IPS-18c (cell line): ENCODE results near the gene MGLL.

Source experiments
- H3K4me3 ChIP-seq: 2 replicates; pipeline ENCODE4 v1.7.0; 2013; ENCODE audit warnings: low read depth, mild to moderate bottlenecking, low read length, moderate library complexity; ENCODE audit not compliant: insufficient read depth
- H3K9me3 ChIP-seq: one replicate; pipeline ENCODE4 v1.6.1; 2013; ENCODE audit warnings: mild to moderate bottlenecking, low read length, moderate library complexity; ENCODE audit not compliant: control insufficient read depth, insufficient read depth

Gene MGLL

GRCh38 chr3:127800508-127800907 lies 21.8 kb downstream of the MGLL start:
- Histone ChIP-seq H3K4me3 (no peak overlapping the region), H3K9me3 (no peaks in the 10 kb centered on the region)

- H3K9me3 ChIP-seq: no peaks in the 10 kb centered on the region
- H3K4me3 ChIP-seq: no peak overlapping the region
Observed at GRCh38 chr3:127799476-127800222, 22.7 kb downstream of the MGLL start.

GRCh38 chr3:127798716-127799115 lies 23.6 kb downstream of the MGLL start:
- no peak overlapping the region for H3K4me3 ChIP-seq
- no peaks in the 10 kb centered on the region for H3K9me3 ChIP-seq

- no peaks in the 10 kb centered on the region for H3K9me3 ChIP-seq
- H3K4me3 ChIP-seq: no peak overlapping the region
Observed at GRCh38 chr3:127796831-127797150, 25.5 kb downstream of the MGLL start.

- no peak overlapping the region for H3K4me3 ChIP-seq
- no peaks in the 10 kb centered on the region for H3K9me3 ChIP-seq
Observed at GRCh38 chr3:127796045-127796830, 26.1 kb downstream of the MGLL start.

- H3K9me3 ChIP-seq: no peaks in the 10 kb centered on the region
- H3K4me3 ChIP-seq: no peak overlapping the region
Observed at GRCh38 chr3:127794972-127795371, 27.3 kb downstream of the MGLL start.

- Histone ChIP-seq H3K4me3 (no peak overlapping the region), H3K9me3 (no peaks in the 10 kb centered on the region)
Observed at GRCh38 chr3:127794402-127794801, 27.9 kb downstream of the MGLL start.

- Histone ChIP-seq H3K4me3 (no peak overlapping the region), H3K9me3 (no peaks in the 10 kb centered on the region)
Observed at GRCh38 chr3:127792541-127793292, 29.6 kb downstream of the MGLL start.

- no peaks in the 10 kb centered on the region for H3K9me3 ChIP-seq
Observed at GRCh38 chr3:127791221-127791913, 30.9 kb downstream of the MGLL start.

GRCh38 chr3:127790882-127791183 lies 31.5 kb downstream of the MGLL start:
- no peaks in the 10 kb centered on the region for H3K9me3 ChIP-seq
- H3K4me3 ChIP-seq: no peak overlapping the region

More at GRCh38 chr3:127791221-127791913, 30.9 kb downstream of the MGLL start:
- no peak overlapping the region for H3K4me3 ChIP-seq

- H3K9me3 ChIP-seq: no peaks in the 10 kb centered on the region
- no peak overlapping the region for H3K4me3 ChIP-seq
Observed at GRCh38 chr3:127789990-127790881, 32.1 kb downstream of the MGLL start.

- Histone ChIP-seq H3K9me3 (no peaks in the 10 kb centered on the region), H3K4me3 (no peak overlapping the region)
Observed at GRCh38 chr3:127789051-127789450, 33.3 kb downstream of the MGLL start.

- no peaks in the 10 kb centered on the region for H3K9me3 ChIP-seq
- H3K4me3 ChIP-seq: no peak overlapping the region
Observed at GRCh38 chr3:127788451-127788909, 33.8 kb downstream of the MGLL start.

- Histone ChIP-seq H3K9me3 (peaks cover 2% of the 10 kb centered on the region), H3K4me3 (no peak overlapping the region)
Observed at GRCh38 chr3:127787571-127788365, 34.5 kb downstream of the MGLL start.

GRCh38 chr3:127787071-127787490 lies 35.2 kb downstream of the MGLL start:
- H3K4me3 ChIP-seq: no peak overlapping the region
- peaks cover 2% of the 10 kb centered on the region for H3K9me3 ChIP-seq
